HG03103 (cell line): ENCODE results near the gene RASAL2.
"Not testable (repeated sequence)": the region's sequence is repeated elsewhere in the genome, so short reads cannot be mapped to it uniquely, and the experiment has no call there.

Experiments used
- ATAC-seq: cut with Tn5 transposase; IDR thresholded peaks from one replicate; pipeline ENCODE4 v1.9.1; 2021; ENCODE audit warnings: low read depth; ENCODE audit not compliant: unreplicated experiment

The RASAL2 gene

DNA sequence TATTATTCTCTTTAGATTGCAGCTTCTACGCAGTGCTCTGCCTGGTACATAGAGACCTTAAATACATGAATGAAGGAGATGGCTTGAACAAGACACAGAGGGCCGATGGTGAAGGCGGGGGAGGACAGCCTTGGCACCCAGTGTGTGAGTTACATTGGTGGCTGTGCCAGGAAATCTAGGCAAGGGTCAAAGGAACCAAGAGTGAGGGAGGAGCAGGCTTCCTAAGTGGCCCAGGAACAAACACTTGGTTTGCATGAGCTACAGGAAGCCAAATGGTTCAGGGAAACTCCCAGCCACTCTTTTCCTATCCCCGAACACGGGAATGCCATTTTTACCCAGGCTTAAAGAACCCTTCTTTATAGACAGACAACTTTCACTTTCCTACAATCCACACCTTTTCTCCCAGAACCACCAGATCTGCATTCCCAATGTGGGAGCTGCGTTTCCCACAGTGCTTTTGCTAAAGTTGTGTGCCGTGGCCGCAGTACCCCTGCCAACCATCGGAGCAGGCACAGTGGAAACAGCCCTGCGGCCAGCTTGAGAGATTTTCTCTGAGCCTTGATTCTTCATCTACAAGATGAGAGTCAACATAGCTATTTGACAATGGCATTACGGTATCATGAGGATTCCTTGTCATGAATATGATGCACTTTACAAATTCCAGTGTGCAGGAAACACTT, 406.3 kb downstream of the RASAL2 start:
- ATAC-seq: no peak

DNA sequence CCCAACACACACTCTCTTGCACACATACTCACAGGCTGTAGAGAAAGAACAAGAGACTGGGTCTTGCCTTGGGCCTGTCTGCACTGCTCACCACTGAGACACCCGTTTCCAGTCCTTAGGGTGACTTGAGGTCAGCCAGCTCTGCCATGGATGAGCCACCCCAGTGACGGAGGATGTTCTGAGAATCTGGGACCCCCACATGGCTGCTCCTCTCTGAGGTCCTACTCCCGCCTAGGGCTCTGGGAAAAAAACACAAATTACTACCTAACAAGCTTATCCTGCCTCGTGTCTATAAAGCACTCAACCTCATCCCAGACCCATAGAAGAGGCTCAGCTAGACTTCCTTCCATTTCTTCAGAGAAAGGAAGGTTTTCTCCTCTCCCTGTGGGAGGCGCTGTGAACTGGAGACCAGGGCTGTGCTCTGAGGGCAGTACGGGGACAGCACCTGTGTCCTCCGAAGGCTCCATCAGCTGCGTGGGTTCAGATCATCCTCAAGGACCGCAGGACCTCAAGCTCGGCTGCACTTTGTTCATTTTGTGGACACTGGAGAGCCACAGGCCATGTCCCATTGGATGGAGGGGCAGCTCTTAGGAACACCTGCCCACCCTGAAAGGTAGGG, 407.1 kb downstream of the RASAL2 start:
- ATAC-seq: no peak

DNA sequence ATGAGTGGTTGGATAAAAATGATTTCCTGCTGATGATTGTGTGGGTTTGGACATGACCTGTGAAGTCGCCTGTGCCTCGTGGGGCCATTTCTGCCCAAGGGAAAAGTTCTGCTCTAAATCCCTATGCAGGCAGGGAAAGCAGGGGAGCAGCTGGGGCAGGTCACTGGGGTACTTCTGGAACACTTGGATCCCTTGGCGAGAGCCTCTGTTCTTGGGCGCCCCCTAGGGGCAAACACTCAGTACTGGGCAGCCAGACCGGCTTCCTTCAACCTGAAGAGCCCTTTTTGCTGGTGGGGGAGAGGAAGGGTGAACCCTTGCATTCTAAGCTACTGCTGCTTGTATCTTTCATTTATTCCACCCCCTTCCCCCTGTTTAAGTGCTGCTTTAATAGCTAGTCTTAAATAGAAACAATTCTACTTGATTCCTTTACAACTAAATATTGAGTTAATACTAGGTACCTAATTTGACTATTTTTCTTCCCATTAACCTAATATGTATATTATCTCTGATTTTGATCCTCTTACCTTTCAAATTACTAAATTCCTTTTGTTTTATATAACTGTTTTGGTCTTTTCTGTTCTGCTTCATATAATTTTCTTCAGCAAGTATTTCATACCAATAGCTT, 407.9 kb downstream of the RASAL2 start:
- peak; percentile 81 for ATAC-seq

- ATAC-seq: no peak
These were observed 408.4 kb downstream of the RASAL2 start for GRCh38 chr1:178502330-178502714.

- ATAC-seq: no peak
These were observed 409.0 kb downstream of the RASAL2 start for GRCh38 chr1:178502856-178503255.

GRCh38 chr1:178503316-178503715, 409.4 kb downstream of the RASAL2 start:
- ATAC-seq: not testable (repeated sequence)

DNA sequence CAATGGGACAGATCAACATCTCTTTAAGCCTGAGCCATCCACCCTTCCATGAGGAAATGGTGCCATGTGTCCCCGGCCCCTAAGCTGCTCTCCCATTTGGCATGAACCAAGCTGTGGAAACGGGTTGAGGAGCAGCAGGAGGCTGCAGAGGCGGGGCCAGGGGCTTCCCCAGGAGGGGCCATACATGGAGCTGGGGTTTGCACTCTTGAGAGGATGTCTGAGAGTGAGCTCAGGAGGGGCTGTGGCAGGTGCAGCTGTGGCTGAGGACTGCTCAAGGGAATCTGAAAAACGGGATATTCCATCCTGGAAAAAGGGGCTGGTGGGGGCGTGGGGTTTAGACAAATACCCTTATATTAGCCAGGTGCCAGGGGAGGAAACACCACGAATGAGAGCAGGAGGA, 409.9 kb downstream of the RASAL2 start:
- no peak for ATAC-seq

DNA sequence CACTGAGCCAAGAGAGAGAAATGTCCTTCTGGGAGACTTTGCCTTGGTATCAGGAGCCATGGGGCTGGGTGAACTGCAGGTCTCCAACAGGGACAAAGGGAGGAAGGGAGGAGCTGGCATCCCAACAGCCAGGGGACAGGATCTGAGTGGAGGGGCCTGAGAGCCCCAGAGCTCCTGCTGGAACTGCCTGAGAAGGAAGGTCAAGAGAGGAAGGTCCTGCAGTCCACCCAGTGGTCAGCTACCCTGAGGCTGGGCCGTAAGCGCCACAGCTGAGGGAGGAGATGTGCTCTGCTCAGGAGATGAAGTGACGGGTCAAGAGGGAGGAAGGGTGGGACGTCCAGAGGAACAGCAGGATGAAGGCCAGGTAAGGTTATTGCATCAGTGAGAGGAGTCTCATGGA, 410.4 kb downstream of the RASAL2 start:
- ATAC-seq: no peak

- no peak for ATAC-seq
These were observed 412.3 kb downstream of the RASAL2 start for GRCh38 chr1:178506177-178506576.

DNA sequence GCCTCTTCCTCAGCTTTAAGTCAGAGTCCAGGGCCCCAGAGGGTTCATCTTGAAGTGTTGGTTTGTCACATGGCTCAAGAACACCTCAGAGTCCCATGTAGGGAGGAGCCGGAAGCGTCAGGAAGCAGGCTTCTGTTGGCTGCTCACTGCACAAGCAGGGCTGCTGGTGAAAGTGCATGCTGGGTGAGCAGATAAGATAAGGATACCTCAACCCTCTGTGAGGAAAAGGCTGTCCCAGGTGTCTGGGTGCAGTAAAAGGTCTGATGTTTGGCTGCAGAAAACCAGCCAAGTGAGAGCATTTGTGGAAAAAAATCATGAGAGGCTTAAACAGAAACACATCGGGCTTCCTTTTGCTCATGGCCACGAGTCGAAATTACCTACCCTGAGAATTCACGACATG, 412.8 kb downstream of the RASAL2 start:
- no peak for ATAC-seq

DNA sequence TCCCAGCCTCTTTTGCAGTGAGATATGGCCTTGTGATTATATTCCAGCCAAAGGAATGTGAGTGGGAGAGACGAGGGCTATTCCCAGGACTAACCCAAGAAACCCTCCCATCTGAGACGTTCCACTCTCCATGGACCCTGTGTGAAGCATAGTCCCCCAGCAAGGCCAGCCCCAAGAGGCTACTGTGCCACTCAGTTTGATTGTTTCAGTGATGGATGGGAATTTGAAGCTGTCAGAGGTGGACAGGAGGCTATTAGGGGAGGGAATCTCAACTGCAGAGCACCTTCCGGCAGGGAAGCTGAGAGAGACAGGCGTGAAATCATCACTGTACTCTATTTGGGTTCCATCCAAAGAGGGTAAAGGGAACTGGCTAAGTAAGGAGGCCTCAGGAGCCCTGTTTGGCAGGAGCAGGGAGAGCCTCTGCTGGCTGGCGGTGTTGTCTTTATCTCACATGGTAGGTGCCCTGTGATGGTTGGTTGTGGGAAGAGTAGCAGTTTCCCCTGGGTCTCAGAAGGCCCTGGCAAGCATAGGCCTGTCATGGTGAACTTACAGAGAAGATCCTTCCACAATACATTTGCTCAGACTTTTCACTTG, 415.6 kb downstream of the RASAL2 start:
- no peak for ATAC-seq

DNA sequence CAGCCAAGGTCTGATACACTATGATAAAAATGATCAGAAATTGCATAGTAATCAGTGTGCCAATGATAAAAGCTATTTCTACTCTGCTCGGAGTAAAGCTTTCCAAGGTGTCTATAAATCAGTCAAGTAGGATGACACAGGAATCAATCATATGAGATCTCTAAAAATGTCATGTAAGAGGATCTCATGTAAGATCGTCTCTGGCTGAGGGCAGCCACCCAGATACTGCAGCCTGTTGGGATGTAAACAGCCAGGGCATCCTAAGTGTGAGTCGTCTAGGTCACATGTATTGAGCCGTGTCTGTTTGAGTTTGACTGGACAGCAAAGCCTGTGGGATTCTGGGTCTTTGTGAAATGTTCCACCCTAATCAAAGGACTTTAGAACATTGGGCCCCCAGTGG, 416.3 kb downstream of the RASAL2 start:
- ATAC-seq: no peak

GRCh38 chr1:178512566-178513277, 418.8 kb downstream of the RASAL2 start, which contains the start of gene TEX35:
Gene TEX35 (plus strand): TSS chr1:178513109. CDS start chr1:178513189, 80 bp downstream.
- ATAC-seq: no peak

DNA sequence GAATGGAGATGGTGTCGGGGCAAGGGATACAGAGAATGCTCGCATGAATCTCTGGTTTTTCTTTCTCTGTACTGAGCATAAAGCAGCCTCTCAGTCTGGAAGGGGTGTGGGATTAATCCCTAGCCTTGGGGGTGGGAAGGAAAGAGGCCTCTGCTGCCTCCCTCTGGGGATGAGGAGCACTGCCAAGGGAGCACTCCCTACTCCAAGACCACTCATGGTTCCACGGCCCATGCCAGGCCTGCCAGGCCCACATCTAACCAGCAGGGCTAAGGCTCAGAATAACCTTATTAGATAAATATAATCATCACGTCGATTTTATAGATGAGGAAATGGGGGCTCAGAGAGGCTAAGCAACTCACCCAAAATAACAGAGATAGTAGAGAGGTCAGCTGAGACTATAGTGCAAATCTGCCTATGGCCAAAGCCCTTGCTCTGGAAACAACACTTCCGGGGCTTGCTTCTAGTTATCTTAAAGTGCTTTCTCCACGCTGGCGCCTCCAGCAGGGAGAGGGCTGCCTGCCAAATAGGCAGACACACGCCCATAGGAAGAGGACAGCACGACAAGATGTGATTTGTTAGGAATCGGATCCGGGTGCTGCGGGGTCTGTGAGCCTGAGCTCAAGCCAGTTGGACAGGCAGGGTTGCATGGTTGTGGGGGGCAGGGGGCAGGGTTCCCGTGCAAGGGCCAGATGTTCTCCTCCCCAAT, 419.5 kb downstream of the RASAL2 start:
- ATAC-seq: no peak

DNA sequence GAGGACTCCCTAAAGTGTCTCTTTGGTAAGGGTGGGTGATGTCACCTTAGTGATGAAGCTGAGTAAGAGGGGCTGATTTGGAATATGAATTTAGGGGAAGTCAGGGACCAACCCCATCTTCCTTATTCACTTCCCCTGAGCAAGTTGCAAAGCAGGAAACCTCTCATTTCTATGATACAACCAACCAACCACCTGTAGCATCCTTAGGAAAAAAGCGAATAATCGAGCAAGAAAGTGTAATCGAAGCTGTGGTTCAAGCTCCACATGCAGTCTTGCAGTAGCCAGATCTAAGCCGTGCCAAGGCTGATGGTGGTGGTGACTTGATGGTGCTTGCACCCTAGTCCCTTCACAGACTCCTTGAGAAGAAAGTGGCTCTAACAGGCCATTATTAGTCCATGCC, 422.2 kb downstream of the RASAL2 start:
- ATAC-seq: no peak

DNA sequence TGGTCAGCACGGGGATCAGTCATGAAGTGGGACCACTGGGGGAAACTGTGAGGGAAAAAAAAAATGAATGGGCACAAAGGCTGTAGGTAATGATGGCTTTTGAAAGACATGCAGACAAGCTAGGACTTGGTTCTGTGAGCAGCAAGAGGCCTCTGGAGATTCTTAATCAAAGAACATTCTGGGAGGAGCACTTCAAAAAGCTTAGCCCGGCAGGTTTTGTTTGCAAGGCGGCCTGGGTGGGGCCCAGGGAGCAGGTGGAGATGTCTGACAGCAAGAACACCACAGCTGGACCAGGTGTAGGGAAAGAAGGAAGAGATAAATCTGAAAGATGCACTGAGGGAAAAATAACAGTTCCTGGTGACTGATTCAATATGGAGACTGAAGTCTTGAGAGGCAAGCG, 425.0 kb downstream of the RASAL2 start:
- ATAC-seq: no peak

DNA sequence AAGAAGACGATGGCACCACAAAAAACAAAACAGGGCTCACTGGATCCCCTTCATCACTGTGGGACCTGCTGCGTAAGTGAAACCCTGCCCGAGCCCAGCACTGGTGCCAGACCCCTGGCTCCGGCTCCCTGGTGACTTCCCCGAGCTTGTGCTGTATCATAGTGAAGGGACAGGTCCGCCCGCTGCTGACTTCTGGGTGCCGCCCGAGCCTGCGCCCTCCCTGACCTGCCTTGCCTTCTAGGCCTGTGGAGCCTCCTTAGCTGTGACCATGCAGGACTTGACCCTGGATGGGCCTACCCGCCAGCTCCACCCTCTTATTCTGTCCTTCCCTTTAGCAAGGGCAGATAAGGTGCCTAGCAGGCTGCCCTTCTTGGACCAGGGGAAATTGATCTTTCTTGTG, 426.9 kb downstream of the RASAL2 start:
- no peak for ATAC-seq

DNA sequence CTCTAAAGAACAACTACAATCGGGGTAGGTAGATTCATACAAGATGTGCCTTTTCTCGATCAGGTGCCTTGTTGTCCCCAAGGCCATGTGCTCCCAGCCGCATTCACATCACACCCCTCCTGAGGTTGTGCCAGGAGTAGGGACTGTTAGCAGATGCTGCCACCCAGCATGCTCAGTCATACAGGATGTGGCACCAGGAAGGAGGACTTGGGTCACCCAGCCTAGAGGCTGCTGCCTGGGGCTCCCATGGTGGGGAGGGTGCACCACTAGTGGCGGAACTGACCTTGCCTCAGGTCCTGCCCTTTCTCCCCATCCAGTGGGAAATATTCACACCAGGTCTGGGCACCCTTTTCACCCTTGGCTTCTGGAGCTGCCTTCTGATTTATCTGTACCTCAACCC, 427.3 kb downstream of the RASAL2 start:
- ATAC-seq: no peak

- no peak for ATAC-seq
These were observed 433.2 kb downstream of the RASAL2 start for GRCh38 chr1:178527117-178527516.

GRCh38 chr1:178528228-178528952, 434.5 kb downstream of the RASAL2 start:
- ATAC-seq: no peak
